ENCODE results near the gene CCIN.

Gene CCIN

DNA sequence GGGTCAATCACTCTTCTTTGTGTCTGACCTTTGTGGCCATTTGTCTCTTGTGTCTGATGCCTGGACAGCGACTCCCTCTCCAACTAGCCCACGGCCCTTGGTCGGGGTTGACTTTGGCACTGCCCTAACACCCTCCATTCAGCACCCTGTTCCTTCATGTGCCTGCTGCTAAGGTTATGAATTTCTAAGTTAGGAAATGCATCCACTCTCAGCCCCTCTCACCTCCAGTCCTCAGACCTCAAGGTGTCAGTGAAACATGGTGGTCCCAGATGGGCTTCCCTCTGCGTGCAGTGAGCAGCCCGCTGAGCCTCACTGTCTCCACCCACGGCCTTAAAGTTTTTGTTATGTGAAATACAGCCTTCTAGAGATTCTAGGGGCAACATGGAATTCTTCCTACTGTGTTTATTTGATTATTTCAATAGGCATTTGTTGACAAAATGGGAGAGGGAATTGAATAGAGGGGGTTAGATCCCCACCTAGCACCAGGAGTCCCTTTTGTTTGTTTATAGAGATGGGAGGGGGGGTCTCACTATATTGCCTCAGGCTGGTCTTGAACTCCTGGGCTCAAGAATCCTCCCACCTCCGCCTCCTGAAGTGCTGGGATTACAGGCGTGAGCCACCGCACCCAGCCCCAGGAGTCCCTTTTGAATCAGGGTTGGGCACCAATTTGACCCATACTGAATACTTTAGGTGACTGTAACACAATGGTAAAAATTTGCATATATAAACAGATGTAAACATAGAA is 34.3 kb upstream of the CCIN start:
- Mint-ChIP-seq H3K4me3 (peak overlapping the region; percentile 100), H3K9me3 (no peaks in the 10 kb centered on the region), H3K4me1 (peaks cover 37% of the 10 kb centered on the region), H3K27ac (ENCODE audit: low read depth) (no peak overlapping the region), H3K36me3 (ENCODE audit: insufficient read depth) (peaks cover 3% of the 10 kb centered on the region), H3K27me3 (no peaks in the 10 kb centered on the region)
- DNase-seq (ENCODE audit: low spot score in 2 of 2) (no peak), ATAC-seq (replicated peaks; ENCODE audit: extremely low read depth, poor library complexity, severe bottlenecking) (no peak)

DNA sequence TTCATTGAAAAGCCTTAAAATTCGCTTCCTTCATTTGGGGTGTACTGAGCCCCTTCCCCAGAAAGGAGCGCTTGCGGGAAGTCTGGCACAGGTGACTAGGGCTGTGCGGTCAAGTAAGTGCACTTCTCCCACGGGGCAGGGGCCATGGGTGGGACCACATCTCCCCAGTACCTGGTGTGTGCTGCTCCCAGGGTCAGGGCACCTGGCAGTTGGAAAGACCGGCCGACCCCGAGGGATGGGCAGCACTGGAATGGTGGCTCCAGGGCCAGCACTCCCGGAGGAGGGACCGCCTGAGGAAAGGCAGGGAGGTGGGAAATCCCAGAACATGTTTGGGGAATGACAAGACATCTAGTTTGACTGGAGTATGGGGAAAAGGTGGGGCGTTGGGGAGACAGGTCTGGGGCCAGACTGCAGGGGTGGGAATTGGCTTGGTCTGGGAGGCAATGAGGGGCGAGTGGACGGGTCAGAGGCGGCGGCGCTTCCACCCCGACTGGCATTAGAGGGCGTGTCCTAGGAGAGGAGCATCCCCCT is 33.4 kb upstream of the CCIN start:
- H3K9me3 Mint-ChIP-seq, result no peaks in the 10 kb centered on the region

DNA sequence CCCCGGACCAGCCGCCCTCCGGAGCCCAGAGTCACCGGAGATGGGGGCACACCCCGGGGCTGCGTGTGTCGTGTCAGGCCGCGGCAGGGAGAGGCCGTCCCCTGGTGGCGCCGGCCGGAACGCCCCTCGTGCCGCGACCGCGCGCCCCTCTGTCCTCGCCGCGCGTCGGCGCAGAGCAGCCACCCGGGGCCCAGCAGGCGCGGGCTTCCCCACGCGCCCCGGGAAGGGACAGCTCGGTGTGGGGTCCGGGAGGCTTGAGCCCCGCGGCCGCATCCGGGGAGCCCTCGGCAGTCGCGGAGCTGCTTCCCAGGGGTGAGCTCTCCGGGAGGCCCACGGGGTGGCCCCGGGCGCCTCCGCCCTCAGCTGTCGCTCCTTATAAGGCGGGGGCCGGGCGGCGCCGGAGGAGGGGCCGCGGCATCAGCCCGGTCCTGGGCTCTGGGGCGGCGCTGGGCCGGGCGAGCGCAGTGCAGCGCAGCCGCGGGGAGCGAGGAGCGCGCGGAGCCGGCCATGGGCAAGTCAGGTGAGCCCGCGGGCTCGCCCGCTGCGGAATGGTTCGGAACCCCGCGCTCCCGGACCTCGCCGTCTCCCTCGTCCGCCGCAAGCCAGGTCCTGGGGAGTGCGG is 32.8 kb upstream of the CCIN start, which contains the start of gene GLIPR2:
Gene GLIPR2, plus strand, starts transcription at position 462 of the 622 bp plus-strand sequence. Its CDS starts 46 bp downstream, at position 508.
- H3K36me3 Mint-ChIP-seq (ENCODE audit: insufficient read depth), result peaks cover 5% of the 10 kb centered on the region
- H3K4me3 Mint-ChIP-seq, result peak within 1 kb of the TSS; percentile 100
- ATAC-seq (replicated peaks; ENCODE audit: extremely low read depth, poor library complexity, severe bottlenecking) (peak; percentile 96), DNase-seq (ENCODE audit: low spot score in 2 of 2) (peak; percentile 58 to 67)
- no peaks in the 10 kb centered on the region for H3K9me3 Mint-ChIP-seq
- H3K4me1 Mint-ChIP-seq, result peaks cover 52% of the 10 kb centered on the region
- no peaks in the 10 kb centered on the region for H3K27me3 Mint-ChIP-seq
- H3K27ac Mint-ChIP-seq (ENCODE audit: low read depth), result peak within 1 kb of the TSS; percentile 99

More for the DNA sequence above, 33.4 kb upstream of the CCIN start:
- DNase-seq (ENCODE audit: low spot score in 2 of 2) (no peak), ATAC-seq (replicated peaks; ENCODE audit: extremely low read depth, poor library complexity, severe bottlenecking) (no peak)
- H3K4me1 Mint-ChIP-seq, result peaks cover 46% of the 10 kb centered on the region
- H3K27me3 Mint-ChIP-seq, result no peaks in the 10 kb centered on the region
- peaks cover 5% of the 10 kb centered on the region for H3K36me3 Mint-ChIP-seq (ENCODE audit: insufficient read depth)
- H3K27ac Mint-ChIP-seq (ENCODE audit: low read depth), result peak overlapping the region; percentile 84
- peak overlapping the region; percentile 100 for H3K4me3 Mint-ChIP-seq

DNA sequence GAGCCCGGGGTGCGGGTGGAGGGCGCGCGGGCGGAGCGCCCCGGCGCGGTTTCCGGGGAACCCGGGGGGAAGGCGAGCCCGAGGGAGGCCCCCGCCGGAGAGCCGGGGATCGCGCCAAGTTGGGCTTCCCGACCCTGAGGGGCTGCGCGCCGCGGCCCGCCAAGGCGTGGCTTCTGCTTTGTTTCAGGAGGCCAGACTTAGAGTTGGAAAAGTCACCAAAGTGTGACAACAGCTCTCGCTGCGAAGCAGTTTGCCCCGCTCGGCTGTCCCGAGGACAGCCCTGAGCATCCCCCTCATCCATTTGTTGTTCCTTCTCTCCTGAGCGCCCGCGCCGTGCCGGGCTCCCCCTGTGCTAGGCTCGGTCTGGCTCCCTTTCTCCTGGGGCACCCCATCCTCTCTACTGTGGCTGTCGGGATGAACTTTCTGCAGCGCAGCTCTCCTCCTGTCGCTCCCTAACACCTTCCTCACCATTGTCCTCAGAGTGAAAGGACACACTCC is 32.2 kb upstream of the CCIN start:
- Mint-ChIP-seq H3K36me3 (ENCODE audit: insufficient read depth) (peaks cover 7% of the 10 kb centered on the region), H3K27me3 (no peaks in the 10 kb centered on the region), H3K27ac (ENCODE audit: low read depth) (peak overlapping the region; percentile 99), H3K9me3 (no peaks in the 10 kb centered on the region), H3K4me1 (peaks cover 54% of the 10 kb centered on the region), H3K4me3 (peak overlapping the region; percentile 100)
- DNase-seq (ENCODE audit: low spot score in 2 of 2), result no peak
- peak; percentile 25 for ATAC-seq (replicated peaks; ENCODE audit: extremely low read depth, poor library complexity, severe bottlenecking)

DNA sequence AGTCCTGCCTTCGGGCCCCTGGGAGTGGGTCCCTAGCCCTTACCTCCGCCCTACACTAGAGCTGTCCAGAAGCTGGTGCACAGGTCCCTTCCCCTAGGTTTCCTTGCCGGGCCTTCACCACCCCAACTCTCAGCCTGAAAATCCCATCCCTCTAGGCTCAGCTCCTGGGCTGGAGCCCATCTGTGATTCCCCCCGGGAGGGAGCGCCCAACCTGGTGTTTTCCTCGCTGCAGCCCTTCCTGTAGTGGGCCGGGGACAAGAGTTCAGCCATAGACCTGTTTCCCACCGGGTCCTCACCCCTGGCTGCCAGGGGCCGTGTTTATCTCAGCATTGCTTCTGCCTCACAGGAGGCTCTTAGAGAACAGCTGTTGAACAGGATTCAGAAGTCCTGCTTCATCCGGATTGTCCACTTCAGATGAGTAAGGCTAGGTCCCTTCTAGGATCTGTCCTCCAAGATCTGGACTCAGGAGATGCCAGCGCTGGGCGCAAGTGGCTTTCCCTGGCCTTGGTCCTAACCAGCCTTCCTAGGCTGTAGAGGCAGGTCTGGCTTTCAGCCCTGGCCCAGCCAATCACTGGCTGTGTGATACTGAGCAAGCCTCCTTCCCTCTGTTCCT is 31.7 kb upstream of the CCIN start:
- no peaks in the 10 kb centered on the region for H3K27me3 Mint-ChIP-seq
- H3K27ac Mint-ChIP-seq (ENCODE audit: low read depth), result peak overlapping the region; percentile 99
- peak overlapping the region; percentile 100 for H3K4me3 Mint-ChIP-seq
- H3K36me3 Mint-ChIP-seq (ENCODE audit: insufficient read depth), result peaks cover 8% of the 10 kb centered on the region
- H3K9me3 Mint-ChIP-seq, result no peaks in the 10 kb centered on the region
- ATAC-seq (replicated peaks; ENCODE audit: extremely low read depth, poor library complexity, severe bottlenecking) (no peak), DNase-seq (ENCODE audit: low spot score in 2 of 2) (no peak)
- peaks cover 59% of the 10 kb centered on the region for H3K4me1 Mint-ChIP-seq

DNA sequence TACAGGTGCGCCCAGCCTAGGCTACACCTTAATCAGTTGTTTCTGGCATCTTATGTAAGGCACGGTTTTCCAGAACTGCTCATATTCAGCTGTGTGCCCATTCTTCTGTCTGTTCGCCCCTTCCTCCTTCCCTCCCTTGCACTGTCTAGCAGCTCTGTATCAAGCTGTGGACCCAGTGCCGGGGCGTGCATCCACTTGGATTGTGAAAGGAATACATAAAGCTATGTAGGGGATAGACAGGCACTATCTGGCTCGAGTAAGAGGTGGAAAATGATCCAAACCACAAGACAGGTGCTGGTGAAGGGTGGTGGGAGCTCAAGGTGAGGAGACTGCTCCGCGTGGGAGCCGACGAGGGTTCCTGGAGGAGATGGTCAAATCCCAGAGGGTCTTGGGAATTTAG is 30.7 kb upstream of the CCIN start:
- Mint-ChIP-seq H3K36me3 (ENCODE audit: insufficient read depth) (peaks cover 8% of the 10 kb centered on the region), H3K27me3 (no peaks in the 10 kb centered on the region), H3K4me3 (peak overlapping the region; percentile 100), H3K27ac (ENCODE audit: low read depth) (peak overlapping the region; percentile 99), H3K9me3 (no peaks in the 10 kb centered on the region), H3K4me1 (peaks cover 69% of the 10 kb centered on the region)
- DNase-seq (ENCODE audit: low spot score in 2 of 2) (no peak), ATAC-seq (replicated peaks; ENCODE audit: extremely low read depth, poor library complexity, severe bottlenecking) (no peak)

DNA sequence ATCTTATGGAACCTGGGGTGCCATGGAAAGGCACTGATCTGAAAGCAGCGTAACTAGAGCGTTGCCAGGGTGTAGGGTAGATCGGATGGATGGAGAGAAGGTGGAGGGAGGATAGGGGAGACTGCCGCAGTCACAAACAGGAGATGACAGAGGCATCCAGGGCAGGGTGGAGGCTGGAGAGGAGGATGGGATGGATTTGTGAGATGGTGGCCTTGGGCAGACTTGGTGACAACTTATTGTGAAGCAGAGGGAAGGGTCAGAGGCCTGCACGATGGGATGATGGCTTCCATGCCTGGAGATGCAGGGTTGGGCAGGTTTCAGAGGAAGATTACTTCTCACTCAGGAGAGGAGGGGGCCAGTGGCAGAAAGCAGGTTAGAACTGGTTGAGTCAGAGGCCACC is 30.3 kb upstream of the CCIN start:
- H3K4me1 Mint-ChIP-seq, result peaks cover 73% of the 10 kb centered on the region
- no peaks in the 10 kb centered on the region for H3K9me3 Mint-ChIP-seq
- no peak for ATAC-seq (replicated peaks; ENCODE audit: extremely low read depth, poor library complexity, severe bottlenecking)
- DNase-seq (ENCODE audit: low spot score in 2 of 2), result no peak
- peak overlapping the region; percentile 99 for H3K27ac Mint-ChIP-seq (ENCODE audit: low read depth)
- H3K36me3 Mint-ChIP-seq (ENCODE audit: insufficient read depth), result peaks cover 10% of the 10 kb centered on the region
- peak overlapping the region; percentile 100 for H3K4me3 Mint-ChIP-seq
- H3K27me3 Mint-ChIP-seq, result no peaks in the 10 kb centered on the region

DNA sequence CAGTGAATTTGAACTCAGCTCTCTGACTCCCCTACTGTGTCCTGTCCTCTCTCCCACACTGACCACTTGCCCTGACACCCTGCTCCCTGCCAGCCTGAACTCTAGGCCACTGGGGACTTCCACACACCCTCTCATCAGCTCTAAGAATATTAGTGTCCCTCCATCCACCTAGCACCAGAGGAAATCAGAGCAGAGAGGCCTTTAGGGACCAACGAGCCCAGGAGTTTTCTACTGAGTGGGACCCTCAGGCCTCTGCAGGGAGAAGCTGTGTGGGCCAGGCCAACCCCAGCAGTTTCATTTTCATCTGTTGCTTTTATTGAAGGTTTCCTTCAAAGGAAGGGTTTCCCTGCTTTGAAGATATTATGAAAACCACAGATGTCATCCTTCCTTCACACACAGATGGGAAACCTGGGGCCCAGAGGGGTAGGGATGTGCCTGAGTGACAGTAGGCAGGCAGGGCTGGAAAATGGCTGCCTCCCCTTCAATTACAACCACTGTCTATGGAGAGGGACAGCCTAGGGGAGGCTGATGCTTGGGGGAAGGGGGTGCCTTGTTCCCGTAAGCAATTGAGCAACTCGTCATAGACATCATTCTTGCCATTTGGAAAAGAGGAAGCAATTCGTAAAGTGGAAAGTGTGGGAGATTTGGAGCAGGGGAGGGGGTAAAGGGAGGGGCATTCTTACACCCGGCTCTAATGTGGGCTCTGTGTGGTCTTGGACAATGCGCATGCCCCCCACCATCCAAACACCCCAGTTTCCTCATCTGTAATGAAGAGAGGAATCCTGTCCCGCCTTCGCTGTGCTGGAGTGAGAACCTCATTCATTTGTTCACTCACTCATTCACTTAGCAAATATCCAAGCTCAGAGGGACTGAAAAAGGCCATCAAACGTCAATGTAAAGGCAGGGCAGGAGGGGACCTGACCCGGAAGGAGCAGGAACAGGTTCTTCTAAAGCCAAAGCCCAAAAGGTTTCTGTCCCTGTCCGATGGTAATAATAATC is 28.8 kb upstream of the CCIN start:
- Mint-ChIP-seq H3K36me3 (ENCODE audit: insufficient read depth) (peaks cover 19% of the 10 kb centered on the region), H3K27ac (ENCODE audit: low read depth) (peak overlapping the region; percentile 99), H3K27me3 (no peaks in the 10 kb centered on the region), H3K4me3 (peak overlapping the region; percentile 100), H3K4me1 (peaks cover 88% of the 10 kb centered on the region), H3K9me3 (peaks cover 3% of the 10 kb centered on the region)
- ATAC-seq (replicated peaks; ENCODE audit: extremely low read depth, poor library complexity, severe bottlenecking) (no peak), DNase-seq (ENCODE audit: low spot score in 2 of 2) (no peak)

DNA sequence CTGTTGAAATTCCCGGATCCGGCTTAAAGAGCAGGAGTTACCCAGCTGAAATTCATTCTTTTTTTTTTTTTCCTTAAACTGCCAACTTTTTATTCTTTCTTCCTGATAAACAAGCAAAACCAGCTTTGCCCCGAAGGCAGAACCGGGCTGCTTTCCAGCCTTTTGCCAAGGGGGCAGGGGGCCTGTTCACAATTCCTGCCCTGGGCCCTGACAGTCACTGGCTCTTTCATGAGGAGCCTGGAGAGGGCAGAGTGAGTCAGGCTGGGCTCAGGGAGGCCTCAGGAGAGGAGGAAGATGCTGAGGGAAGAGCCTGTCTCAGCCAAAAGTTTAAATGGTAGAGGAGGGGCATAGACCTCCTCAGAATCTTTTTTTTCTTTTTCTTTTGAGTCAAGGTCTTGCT is 27.9 kb upstream of the CCIN start:
- no peak for ATAC-seq (replicated peaks; ENCODE audit: extremely low read depth, poor library complexity, severe bottlenecking)
- Mint-ChIP-seq H3K9me3 (peaks cover 6% of the 10 kb centered on the region), H3K27ac (ENCODE audit: low read depth) (peak overlapping the region; percentile 100), H3K27me3 (no peaks in the 10 kb centered on the region), H3K4me3 (peak overlapping the region; percentile 100), H3K36me3 (ENCODE audit: insufficient read depth) (peaks cover 19% of the 10 kb centered on the region), H3K4me1 (peaks cover 89% of the 10 kb centered on the region)
- DNase-seq (ENCODE audit: low spot score in 2 of 2), result no peak

DNA sequence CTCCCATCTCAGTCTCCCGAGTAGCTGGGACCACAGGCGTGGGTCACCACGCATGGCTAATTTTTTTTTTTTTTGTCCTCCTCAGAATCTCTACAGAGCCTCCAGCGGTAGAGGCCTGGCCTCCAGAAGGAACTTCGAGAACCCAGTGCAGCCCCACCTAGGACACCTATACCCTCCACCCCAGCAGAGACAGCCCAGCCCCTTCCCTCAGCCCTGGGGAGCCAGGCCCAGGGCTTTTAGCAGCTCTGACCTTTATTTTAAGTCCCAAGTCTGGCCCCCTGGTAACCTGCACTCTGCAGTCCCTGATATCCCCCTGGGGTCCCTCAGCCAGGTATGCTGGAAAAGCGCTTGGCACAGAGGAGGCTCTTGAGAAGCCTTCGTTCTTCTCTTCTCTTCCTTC is 27.4 kb upstream of the CCIN start:
- peaks cover 19% of the 10 kb centered on the region for H3K36me3 Mint-ChIP-seq (ENCODE audit: insufficient read depth)

DNA sequence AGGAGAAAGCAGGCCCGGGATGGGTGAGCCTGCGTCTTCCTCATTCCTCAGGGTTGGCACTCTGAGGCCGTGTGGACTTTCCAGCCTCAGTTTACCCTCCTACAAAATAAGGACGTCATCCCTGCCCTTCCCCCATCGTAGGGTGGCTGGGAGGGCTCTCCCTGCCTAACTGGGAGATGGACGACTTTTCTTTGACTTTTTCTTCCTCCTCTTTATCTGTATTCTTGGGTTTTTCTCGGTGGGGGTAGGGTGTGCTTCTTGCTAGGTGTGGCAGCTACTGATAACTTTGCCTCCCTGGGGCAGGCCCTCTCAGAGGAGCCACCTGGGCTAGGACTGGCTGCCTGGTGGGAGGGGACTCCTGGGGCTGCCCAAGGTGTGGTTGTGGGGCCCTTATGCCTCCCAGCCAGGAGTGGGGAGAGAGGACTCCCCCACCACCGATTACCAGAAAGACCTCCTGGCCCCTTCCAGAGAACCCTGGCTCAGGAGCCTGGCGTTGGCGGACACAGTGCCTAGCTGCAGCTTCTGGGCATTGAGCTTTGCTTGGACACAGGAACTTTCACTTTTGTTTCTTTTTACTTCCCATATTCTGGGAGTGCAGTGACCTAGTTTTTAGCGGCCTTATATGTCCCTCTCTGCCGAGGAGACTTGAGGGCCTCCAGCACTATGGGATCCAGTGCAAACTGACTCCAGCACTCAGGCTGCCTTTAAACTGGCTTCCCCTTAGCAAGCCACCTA is 26.5 kb upstream of the CCIN start:
- ATAC-seq (replicated peaks; ENCODE audit: extremely low read depth, poor library complexity, severe bottlenecking) (no peak), DNase-seq (ENCODE audit: low spot score in 2 of 2) (no peak)
- peak overlapping the region; percentile 100 for H3K27ac Mint-ChIP-seq (ENCODE audit: low read depth)
- peaks cover 6% of the 10 kb centered on the region for H3K9me3 Mint-ChIP-seq
- no peaks in the 10 kb centered on the region for H3K27me3 Mint-ChIP-seq
- peaks cover 18% of the 10 kb centered on the region for H3K36me3 Mint-ChIP-seq (ENCODE audit: insufficient read depth)
- peaks cover 93% of the 10 kb centered on the region for H3K4me1 Mint-ChIP-seq
- peak overlapping the region; percentile 95 for H3K4me3 Mint-ChIP-seq

More for the DNA sequence above, 27.4 kb upstream of the CCIN start:
- H3K27me3 Mint-ChIP-seq, result no peaks in the 10 kb centered on the region
- H3K4me3 Mint-ChIP-seq, result peak overlapping the region; percentile 95
- ATAC-seq (replicated peaks; ENCODE audit: extremely low read depth, poor library complexity, severe bottlenecking) (no peak), DNase-seq (ENCODE audit: low spot score in 2 of 2) (no peak)
- peaks cover 92% of the 10 kb centered on the region for H3K4me1 Mint-ChIP-seq
- peaks cover 6% of the 10 kb centered on the region for H3K9me3 Mint-ChIP-seq
- H3K27ac Mint-ChIP-seq (ENCODE audit: low read depth), result peak overlapping the region; percentile 100
